Stimulated activated effector memory CD8-positive, alpha-beta T cell treated with anti-CD3 and anti-CD28 coated beads, Interleukin-12 subunit alpha, Interleukin-12 subunit beta, amount 100 ng/mL, for 72 hours (primary cell): ENCODE data around the gene NXPH3.
"Not testable (repeated sequence)": the region's sequence is repeated elsewhere in the genome, so short reads cannot be mapped to it uniquely, and the experiment has no call there.

ENCODE experiments used
- ATAC-seq: fragments of 150-1000 bp; cut with Tn5 transposase; 2 replicates; pipeline ENCODE4 v1.10.0; 2021
- DNase-seq, 2 donors: peaks; one replicate each; pipeline ENCODE4 v3.0.0; 2021 to 2022; ENCODE audit warnings: low spot score in 2 of 2
- H3K27ac Mint-ChIP-seq: one replicate; pipeline ENCODE4 v1.8.0; 2022; ENCODE audit warnings: mild to moderate bottlenecking, mixed read lengths
- H3K36me3 Mint-ChIP-seq: one replicate; pipeline ENCODE4 v1.8.0; 2022; ENCODE audit warnings: mild to moderate bottlenecking, mixed read lengths
- H3K4me1 Mint-ChIP-seq: one replicate; pipeline ENCODE4 v1.8.0; 2022; ENCODE audit warnings: mixed read lengths
- H3K4me3 Mint-ChIP-seq: one replicate; pipeline ENCODE4 v1.8.0; 2022; ENCODE audit warnings: mild to moderate bottlenecking, mixed read lengths
- H3K9me3 Mint-ChIP-seq: one replicate; pipeline ENCODE4 v1.8.0; 2022; ENCODE audit warnings: mixed read lengths

NXPH3 gene

DNA sequence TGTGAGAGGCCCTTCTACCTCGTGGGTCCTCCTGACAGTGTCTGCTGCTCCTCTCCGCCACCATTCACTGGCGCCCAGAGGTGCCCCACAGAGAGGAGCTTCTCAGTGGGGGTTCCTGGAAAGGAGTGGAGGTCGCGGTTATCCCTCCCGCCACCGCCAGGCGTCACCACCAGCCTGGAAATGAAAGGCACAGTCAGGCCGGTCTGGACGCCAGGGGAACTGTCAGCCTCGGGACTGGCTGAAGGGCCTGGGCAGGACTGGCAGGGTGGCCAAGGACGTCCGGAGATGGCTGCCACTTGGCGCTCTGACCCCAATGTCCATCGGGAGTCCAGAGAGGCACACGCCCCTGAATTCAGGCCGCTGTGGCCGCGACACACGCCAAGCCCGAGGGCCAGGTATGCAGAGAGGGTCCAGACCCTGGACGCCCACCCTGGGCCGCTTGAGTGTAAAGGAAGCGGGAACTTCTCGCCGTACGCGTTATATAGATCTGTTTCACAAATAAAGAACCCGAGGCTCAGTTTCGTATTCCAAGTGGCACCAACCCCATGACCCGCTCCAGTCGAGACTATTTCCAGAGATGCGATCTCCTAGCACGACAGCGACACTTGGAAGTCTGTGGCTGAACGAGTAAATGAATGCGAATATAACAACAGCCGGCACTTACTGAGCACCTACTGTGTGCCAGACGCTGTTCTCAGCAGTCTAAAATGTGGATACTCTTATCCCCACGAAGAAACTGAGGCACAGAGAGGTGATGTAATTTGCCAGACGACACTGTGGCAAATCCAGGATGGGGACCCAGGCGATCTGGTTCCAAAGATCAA is 7.6 kb upstream of the NXPH3 start:
- ATAC-seq (peak; percentile 71), DNase-seq (peak; percentile 90 to 95)
- Mint-ChIP-seq H3K27ac (peak overlapping the region; percentile 17), H3K9me3 (no peaks in the 10 kb centered on the region), H3K4me1 (peaks cover 37% of the 10 kb centered on the region), H3K4me3 (peak overlapping the region; percentile 53), H3K36me3 (no peaks in the 10 kb centered on the region)

DNA sequence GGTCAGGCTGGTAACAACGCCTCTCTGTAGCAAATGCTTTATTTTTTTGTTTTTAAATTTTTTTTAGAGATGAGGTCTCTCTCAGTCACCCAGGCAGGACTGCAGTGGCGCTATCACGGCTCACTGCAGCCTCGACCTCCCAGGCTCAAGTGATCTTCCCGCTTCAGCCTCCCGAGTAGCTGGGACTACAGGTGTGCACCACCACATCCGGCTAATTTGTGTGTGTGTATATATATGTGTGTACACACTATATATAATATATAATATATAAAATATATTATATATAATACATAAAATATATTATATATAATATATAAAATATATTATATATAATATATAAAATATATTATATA is 7.0 kb upstream of the NXPH3 start:
- not testable (repeated sequence) for H3K36me3 Mint-ChIP-seq, H3K27ac Mint-ChIP-seq, DNase-seq, H3K9me3 Mint-ChIP-seq, ATAC-seq
- H3K4me1 Mint-ChIP-seq = peaks cover 37% of the 10 kb centered on the region
- H3K4me3 Mint-ChIP-seq = peak overlapping the region; percentile 53

DNA sequence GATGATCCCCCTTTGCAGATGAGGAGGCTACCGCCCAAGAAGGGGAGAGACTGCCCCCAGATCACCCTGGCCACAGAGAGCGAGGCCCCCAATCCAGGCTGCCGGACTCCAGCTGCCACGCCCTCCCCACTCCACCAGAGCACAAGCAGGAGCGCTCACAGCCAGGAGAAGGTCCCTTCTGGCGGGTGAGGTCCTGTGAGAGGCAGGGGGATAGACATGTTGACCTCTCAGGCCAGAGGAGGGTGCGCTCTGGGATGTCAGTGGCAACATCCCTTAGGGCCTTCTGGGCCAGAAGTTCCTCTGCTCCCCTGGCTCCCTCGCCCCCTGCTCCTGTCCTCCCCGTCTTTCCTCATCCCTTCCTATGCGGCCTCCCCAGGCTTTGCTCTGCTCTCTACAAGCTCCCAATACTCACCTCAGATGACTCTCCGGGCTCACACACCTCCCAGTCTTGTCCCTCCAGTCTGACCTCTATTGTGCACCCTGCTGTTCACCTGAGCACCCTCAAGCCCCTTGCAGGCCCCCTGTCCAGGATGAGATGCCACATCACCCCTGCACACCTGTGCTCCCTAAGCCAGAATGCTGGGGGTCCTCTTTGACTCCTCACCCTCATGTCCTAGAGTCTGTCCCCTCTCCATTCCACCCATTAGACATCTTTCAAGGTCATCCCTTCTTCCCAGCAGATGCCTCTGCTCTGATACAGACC is 5.0 kb upstream of the NXPH3 start:
- Mint-ChIP-seq H3K36me3 (no peaks in the 10 kb centered on the region), H3K4me3 (peak overlapping the region; percentile 84), H3K27ac (no peak overlapping the region), H3K4me1 (peaks cover 40% of the 10 kb centered on the region), H3K9me3 (no peaks in the 10 kb centered on the region)
- DNase-seq (no peak), ATAC-seq (no peak)

DNA sequence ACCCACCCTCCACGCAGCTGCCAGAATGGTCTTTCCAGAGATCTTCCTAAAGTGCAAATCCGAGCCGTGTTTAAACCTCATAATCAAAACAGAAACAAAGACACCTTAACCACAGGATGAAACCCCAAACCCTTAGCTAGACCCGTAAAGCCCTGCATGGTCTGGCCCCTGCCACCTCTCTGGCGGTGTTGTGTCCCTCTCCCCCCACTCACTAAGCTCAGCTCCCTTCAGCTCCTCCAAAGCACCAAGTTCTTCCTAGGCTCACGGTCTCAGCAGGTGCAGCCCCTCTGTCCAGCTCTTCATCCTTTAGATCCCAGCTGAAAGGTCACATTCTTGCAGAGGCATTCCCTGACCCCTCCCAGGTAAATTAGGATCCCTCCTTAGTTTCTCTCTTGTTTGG is 4.4 kb upstream of the NXPH3 start:
- no peak for ATAC-seq
- Mint-ChIP-seq H3K27ac (no peak overlapping the region), H3K4me1 (peaks cover 34% of the 10 kb centered on the region), H3K4me3 (peak overlapping the region; percentile 84), H3K9me3 (no peaks in the 10 kb centered on the region), H3K36me3 (no peaks in the 10 kb centered on the region)
- DNase-seq = no peak

DNA sequence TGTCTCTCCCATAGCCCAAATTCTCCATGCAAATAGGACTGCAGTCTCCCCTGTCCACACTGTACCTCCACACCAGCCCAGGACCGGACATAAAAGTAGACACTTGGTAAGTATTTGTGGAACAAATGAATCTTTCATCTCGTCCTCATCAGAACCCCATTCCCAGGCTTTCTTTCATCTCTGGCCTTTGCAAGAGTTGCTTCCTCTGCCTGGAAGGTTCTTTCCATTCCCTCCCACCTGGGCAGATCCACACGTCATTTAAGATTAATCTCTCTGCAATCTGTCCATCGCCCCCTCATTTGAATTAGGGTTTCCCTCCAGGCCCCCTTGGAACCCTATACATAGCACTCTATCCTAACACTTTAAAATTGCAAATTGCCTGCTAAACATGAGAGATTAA is 3.9 kb upstream of the NXPH3 start:
- no peaks in the 10 kb centered on the region for H3K9me3 Mint-ChIP-seq
- H3K27ac Mint-ChIP-seq = no peak overlapping the region
- no peak overlapping the region for H3K4me3 Mint-ChIP-seq

DNA sequence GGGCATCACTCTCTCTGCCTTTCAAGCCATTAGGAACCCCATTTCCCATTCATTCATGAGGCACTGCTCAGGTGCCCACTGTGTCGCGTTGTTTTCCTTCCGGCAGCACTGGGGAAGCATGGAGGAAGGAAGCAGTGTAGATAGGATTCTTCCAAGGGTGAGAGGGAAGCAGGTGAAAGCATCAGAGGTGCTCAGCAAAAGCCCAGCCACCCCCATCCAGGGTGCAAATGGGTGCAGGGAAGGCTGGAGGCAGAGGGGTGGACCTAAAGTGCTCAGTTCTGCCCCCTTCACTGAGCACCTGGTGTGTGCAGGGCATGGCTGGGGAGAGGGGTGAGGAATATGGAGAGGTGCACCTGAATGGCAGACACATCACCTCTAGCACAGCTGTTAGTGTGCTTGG is 3.4 kb upstream of the NXPH3 start:
- H3K4me1 Mint-ChIP-seq = peaks cover 39% of the 10 kb centered on the region
- no peaks in the 10 kb centered on the region for H3K9me3 Mint-ChIP-seq
- no peak for ATAC-seq
- no peak for DNase-seq
- H3K36me3 Mint-ChIP-seq = no peaks in the 10 kb centered on the region
- no peak overlapping the region for H3K4me3 Mint-ChIP-seq
- no peak overlapping the region for H3K27ac Mint-ChIP-seq

More for the DNA sequence above, 3.9 kb upstream of the NXPH3 start:
- no peak for DNase-seq
- Mint-ChIP-seq H3K36me3 (no peaks in the 10 kb centered on the region), H3K4me1 (peaks cover 34% of the 10 kb centered on the region)
- no peak for ATAC-seq

DNA sequence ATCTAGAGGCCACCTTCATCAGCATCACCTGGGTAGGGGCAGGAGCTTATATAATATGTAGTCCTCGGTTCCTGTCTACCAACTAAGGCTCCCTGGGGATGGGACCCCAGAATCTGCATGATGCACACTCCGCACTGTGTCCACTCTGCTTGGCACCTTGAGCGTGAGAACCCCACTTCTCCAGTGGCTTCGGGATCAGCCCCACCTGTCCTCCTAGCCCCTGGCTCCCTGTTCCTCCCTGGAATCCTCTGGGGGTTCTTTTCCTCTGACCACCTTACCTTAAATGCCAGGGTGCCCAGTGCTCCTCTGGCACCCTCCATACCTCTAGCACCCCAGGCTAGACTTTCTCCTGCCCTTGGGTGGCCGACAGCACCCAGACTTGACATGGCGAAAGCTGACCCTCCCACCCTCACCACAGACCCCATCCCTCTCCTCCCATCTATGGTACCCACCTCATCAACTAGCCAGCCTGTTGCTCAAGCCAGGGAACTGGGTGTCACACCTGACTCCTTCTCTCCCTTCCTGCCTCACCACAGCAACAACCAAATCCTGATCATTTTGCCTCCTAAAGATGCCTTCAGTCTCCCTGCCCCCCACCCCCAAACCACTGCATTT is 2.8 kb upstream of the NXPH3 start:
- ATAC-seq (no peak), DNase-seq (no peak)
- no peaks in the 10 kb centered on the region for H3K9me3 Mint-ChIP-seq
- H3K36me3 Mint-ChIP-seq = no peaks in the 10 kb centered on the region
- H3K4me1 Mint-ChIP-seq = peaks cover 33% of the 10 kb centered on the region
- peak overlapping the region; percentile 46 for H3K27ac Mint-ChIP-seq
- H3K4me3 Mint-ChIP-seq = no peak overlapping the region

DNA sequence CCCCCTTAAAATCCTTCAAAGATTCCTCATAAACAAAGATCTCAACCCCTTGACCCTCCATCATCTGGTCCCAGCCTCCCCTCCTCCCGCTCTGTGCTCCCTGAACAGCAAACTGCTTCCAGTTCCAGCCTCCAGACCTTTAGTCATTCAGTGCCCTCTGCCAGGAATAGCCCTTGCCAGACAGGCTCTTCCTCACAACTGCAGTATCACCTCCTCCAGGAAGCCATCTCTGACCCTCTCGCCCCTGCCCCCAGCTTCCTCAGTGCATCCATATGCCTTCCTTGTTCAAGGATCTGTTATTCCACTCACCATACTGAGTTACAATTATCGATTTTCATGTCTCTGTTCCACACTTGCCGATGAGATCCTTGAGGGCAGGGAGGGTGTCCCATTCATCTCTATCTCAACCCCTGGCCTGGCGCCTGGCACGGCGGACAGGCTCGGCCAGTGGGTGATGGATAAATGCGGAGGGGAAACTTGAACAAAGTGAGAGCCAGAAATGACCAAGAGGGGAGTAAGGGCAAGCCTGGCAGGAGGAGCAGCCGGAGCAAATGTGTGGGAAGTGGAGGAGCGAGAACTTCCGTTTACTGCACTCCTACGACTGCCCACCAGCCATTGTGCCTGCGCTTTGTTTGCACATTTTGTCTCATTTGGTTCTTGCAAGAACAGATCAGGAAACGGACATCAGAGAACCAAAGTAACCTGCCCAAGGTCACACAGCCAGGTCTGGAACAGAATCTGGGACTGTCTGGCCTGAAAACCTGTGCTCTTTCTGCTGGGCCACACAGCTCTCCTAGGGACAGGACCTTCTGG is 2.0 kb upstream of the NXPH3 start:
- H3K27ac Mint-ChIP-seq = peak overlapping the region; percentile 46
- no peaks in the 10 kb centered on the region for H3K9me3 Mint-ChIP-seq
- no peak for DNase-seq
- H3K4me1 Mint-ChIP-seq = peaks cover 27% of the 10 kb centered on the region
- no peaks in the 10 kb centered on the region for H3K36me3 Mint-ChIP-seq
- H3K4me3 Mint-ChIP-seq = peak overlapping the region; percentile 10
- no peak for ATAC-seq

DNA sequence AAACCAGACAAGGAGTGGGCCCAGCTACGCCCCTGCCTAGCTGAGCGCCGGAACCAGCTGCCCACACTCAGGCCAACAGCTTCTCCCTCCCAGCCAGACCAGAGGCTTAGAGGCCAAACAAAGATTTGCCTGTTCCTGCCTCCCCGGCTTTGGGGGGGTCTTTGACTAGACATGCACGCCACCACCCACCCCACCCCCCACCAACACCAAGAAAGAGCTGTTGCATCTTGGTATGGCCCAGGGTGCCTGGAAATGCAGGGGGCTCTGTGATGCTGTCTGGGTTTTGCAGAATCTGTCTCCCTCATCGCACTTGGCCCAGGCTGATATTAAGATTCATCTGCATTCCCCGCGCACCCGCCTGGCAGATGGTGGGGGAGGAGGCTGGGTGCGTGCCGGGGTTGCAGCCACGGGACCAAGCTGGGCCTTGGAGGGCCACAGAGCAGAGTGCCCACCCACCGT is 1.3 kb upstream of the NXPH3 start:
- H3K4me1 Mint-ChIP-seq = peaks cover 27% of the 10 kb centered on the region
- no peak for DNase-seq
- no peaks in the 10 kb centered on the region for H3K36me3 Mint-ChIP-seq
- no peak overlapping the region for H3K27ac Mint-ChIP-seq
- no peak for ATAC-seq
- peak overlapping the region; percentile 10 for H3K4me3 Mint-ChIP-seq
- H3K9me3 Mint-ChIP-seq = no peaks in the 10 kb centered on the region

DNA sequence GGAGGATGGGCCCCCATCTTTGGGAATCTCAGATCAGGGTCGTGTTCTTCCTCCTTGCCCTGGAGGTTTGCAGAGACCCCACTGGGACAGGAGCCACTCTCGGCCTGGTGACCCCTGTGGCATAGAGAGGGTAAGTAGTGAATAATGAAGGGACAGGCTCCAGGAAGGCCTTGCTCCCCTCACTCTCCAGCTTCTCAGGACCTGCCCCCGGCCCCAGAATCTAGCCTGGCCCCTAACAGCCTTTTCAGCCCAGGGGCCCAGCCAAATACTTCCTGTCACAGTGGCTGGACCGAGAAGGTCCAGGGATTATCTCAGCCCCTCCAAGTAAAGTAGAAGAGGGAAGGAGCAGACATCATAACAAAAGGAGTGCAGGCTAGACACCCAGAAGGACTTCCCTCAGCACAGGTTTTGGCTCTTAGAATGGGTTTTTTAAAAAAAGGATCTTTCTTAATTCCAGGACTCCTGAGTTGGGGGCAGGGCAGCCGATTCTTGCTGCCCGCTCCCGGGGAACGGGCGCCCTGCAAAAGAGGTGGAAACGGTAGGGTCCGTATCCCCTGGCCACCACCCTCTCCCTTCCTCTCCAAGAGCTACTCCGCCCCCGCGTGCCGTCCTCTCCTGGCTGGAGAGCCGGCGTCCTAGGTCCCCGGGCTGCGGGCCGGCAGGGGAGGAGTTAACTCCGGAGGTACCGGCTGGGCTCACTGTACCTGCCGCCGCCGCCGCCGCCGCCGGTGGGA is 559 bp upstream of the NXPH3 start:
- peak overlapping the region; percentile 65 for H3K4me3 Mint-ChIP-seq
- ATAC-seq (no peak), DNase-seq (no peak)
- H3K36me3 Mint-ChIP-seq = no peaks in the 10 kb centered on the region
- no peaks in the 10 kb centered on the region for H3K9me3 Mint-ChIP-seq
- no peak overlapping the region for H3K27ac Mint-ChIP-seq
- peaks cover 27% of the 10 kb centered on the region for H3K4me1 Mint-ChIP-seq

DNA sequence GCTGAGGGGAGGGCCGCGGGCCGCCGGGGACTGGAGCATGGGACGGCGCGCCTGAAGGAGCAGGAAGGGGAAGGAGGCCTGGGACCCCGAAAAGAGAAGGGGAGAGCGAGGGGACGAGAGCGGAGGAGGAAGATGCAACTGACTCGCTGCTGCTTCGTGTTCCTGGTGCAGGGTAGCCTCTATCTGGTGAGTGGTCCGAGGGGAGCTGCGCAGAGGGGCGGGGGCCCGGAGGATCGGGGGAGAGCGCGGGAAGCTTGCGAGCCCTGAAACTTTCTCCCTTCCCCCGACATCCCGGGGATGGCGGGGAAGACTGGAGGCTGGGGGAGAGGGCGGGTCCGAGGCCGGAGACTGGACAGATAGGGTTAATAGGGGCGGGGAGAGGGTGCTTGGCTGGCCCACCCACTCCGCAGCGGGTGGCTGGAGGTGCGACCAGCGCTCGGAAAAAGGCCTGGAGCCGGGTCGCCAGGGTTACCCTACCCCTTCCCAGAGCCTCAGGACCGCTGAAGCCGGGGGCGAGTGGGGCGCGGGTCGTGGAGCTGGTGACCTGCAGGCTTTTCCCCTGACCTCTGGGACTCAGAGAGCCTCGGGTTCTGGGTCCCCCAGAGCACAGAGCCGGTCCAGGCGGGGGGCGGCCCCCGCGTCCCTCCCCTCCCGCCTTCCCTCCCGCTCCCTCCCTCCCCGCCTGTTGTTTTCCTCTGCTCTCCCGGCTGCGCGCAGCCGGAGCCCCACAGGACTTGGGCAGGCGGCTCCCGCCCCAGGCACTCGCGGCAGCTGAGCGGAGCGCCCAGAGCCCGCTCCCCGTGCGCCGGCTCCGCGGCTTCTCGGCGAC is 631 bp downstream of the NXPH3 start:
- Mint-ChIP-seq H3K36me3 (no peaks in the 10 kb centered on the region), H3K4me3 (peak overlapping the region; percentile 65), H3K4me1 (peaks cover 16% of the 10 kb centered on the region), H3K27ac (no peak overlapping the region), H3K9me3 (no peaks in the 10 kb centered on the region)
- no peak for DNase-seq
- no peak for ATAC-seq

DNA sequence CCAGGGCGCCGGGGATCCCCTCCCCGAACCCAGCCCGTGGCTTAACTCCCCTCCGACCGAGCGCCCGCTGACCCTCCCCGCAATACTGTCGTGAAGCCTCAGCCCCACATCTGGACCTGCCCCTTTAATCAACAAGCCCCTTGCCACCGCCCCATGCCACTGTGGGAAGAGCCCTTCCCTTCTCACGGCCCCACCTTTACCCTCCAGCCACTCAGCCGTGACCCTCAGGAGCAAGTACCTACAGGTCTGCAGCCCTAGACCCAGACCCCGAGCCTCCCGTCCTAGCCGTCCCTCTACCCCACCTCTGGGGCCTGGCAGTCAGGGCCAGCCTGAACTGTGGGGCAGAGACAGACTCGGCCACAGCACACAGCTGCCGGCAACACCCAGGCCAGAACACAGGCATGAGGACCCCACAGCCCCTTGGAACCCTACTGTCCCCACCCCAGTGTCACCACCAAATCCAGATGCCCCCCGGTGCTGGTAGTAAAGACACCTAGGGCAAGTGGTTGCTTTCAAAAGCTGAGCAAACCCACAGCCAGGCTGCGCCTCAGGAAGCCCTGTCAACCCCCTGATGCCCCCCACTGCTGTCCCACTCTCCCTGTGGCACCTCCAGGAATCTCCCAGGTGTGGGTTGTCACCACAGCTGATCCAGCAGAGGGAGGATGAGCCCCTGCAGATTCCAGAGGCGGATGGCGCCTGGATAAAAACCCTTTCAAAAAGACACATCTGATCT is 1.4 kb downstream of the NXPH3 start:
- Mint-ChIP-seq H3K4me3 (peak overlapping the region; percentile 65), H3K9me3 (no peaks in the 10 kb centered on the region), H3K27ac (no peak overlapping the region), H3K4me1 (peaks cover 11% of the 10 kb centered on the region), H3K36me3 (no peaks in the 10 kb centered on the region)
- DNase-seq (no peak), ATAC-seq (no peak)

DNA sequence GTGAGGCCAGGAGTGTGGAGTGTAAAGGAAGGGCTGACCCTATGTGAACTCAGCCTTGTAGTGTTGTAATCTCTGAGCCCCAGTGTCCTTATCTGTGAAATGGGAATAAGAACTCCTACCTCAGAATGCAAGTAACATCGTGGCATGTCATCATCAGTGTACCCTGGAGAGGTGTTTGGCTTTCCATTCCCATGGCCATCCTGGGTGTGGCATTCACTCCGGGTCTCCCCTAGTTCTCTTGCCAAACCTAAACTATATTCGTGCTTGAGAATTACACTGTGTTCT is 1.9 kb downstream of the NXPH3 start:
- ATAC-seq = no peak
- H3K4me3 Mint-ChIP-seq = peak overlapping the region; percentile 65

More for the DNA sequence above, 1.9 kb downstream of the NXPH3 start:
- Mint-ChIP-seq H3K4me1 (peaks cover 11% of the 10 kb centered on the region), H3K27ac (no peak overlapping the region), H3K36me3 (no peaks in the 10 kb centered on the region), H3K9me3 (no peaks in the 10 kb centered on the region)
- DNase-seq = no peak
